Astrocyte (in vitro differentiated cells and primary cell): ENCODE data around the gene SNPH. TPM values are rescaled to one million over a fixed set of nuclear protein-coding genes. Genes with fewer than 3 reads are reported as not detected.

ENCODE experiments used
- DNase-seq: peaks from one replicate; pipeline ENCODE4 v3.0.0-alpha.2; 2010; ENCODE audit warnings: low read depth
- FAIRE-seq: peaks from 2 replicates; lab custom pipeline; 2011; peaks lifted over from hg19 to GRCh38; lab: Jason Lieb, UNC
- H2AFZ ChIP-seq: 2 replicates; pipeline ENCODE4 v1.6.0; 2012; ENCODE audit warnings: low read depth, low read length, inconsistent platforms
- H3K27ac ChIP-seq: 2 replicates; pipeline ENCODE4 v1.5.1; 2011; ENCODE audit warnings: low read depth, low read length, inconsistent platforms
- H3K27me3 ChIP-seq: 2 replicates; pipeline ENCODE4 v1.6.0; 2011; ENCODE audit warnings: low read length, inconsistent platforms; ENCODE audit not compliant: insufficient read depth
- H3K36me3 ChIP-seq: 2 replicates; pipeline ENCODE4 v1.5.1; 2011; ENCODE audit warnings: low read length, inconsistent platforms; ENCODE audit not compliant: insufficient read depth
- H3K4me1 ChIP-seq: 2 replicates; pipeline ENCODE4 v1.5.1; 2011; ENCODE audit warnings: low read length, inconsistent platforms; ENCODE audit not compliant: insufficient read depth
- H3K4me2 ChIP-seq: 2 replicates; pipeline ENCODE4 v1.6.0; 2012; ENCODE audit warnings: low read length, inconsistent platforms
- H3K4me3 ChIP-seq: 2 replicates; pipeline ENCODE4 v1.5.1; 2011; ENCODE audit warnings: low read depth, mild to moderate bottlenecking, low read length, inconsistent platforms; ENCODE audit not compliant: insufficient read depth
- H3K79me2 ChIP-seq: 2 replicates; pipeline ENCODE4 v1.6.0; 2012; ENCODE audit warnings: mild to moderate bottlenecking, low read length, inconsistent platforms; ENCODE audit not compliant: insufficient read depth
- H3K9ac ChIP-seq: 2 replicates; pipeline ENCODE4 v1.6.0; 2012; ENCODE audit warnings: mild to moderate bottlenecking, low read length, inconsistent platforms
- H3K9me3 ChIP-seq: 2 replicates; pipeline ENCODE4 v1.5.1; 2012; ENCODE audit warnings: low read depth, mild to moderate bottlenecking, low read length, inconsistent platforms; ENCODE audit not compliant: insufficient read depth
- H4K20me1 ChIP-seq: 2 replicates; pipeline ENCODE4 v1.6.0; 2012; ENCODE audit warnings: low read length, inconsistent platforms; ENCODE audit not compliant: insufficient read depth
- H3K27ac Mint-ChIP-seq: one replicate; pipeline ENCODE4 v1.8.0; 2021; ENCODE audit warnings: mild to moderate bottlenecking, mixed read lengths; ENCODE audit not compliant: unreplicated experiment
- H3K27me3 Mint-ChIP-seq: one replicate; pipeline ENCODE4 v1.8.0; 2021; ENCODE audit warnings: low read depth, mixed read lengths; ENCODE audit not compliant: unreplicated experiment
- H3K36me3 Mint-ChIP-seq: one replicate; pipeline ENCODE4 v1.8.0; 2021; ENCODE audit warnings: low read depth, mixed read lengths; ENCODE audit not compliant: unreplicated experiment
- H3K4me1 Mint-ChIP-seq: one replicate; pipeline ENCODE4 v1.8.0; 2021; ENCODE audit warnings: low read depth, mixed read lengths; ENCODE audit not compliant: unreplicated experiment
- H3K4me3 Mint-ChIP-seq: one replicate; pipeline ENCODE4 v1.8.0; 2021; ENCODE audit warnings: mild to moderate bottlenecking, moderate library complexity, mixed read lengths; ENCODE audit not compliant: unreplicated experiment
- H3K9me3 Mint-ChIP-seq: one replicate; pipeline ENCODE4 v1.8.0; 2021; ENCODE audit warnings: mild to moderate bottlenecking, mixed read lengths; ENCODE audit not compliant: unreplicated experiment
- CTCF ChIP-seq: IDR thresholded peaks from 2 replicates; pipeline ENCODE4 v1.5.1; 2011; ENCODE audit warnings: low read depth, mild to moderate bottlenecking, inconsistent platforms, low read length, moderate library complexity; ENCODE audit not compliant: insufficient read depth
- EZH2 ChIP-seq: IDR thresholded peaks from 2 replicates; pipeline ENCODE4 v1.6.1; 2012; ENCODE audit warnings: mild to moderate bottlenecking, low read length, inconsistent platforms; ENCODE audit not compliant: insufficient read depth
- total RNA-seq: library from RNA; stranded (reverse); gene quantifications from 2 replicates; pipeline ENCODE4 v1.2.1, GENCODE V29; 2021

SNPH gene
- total RNA-seq, 1 donor from 2014 or later: 7.9 TPM

- Histone ChIP-seq H3K4me2 (no peak overlapping the region), H3K4me3 (no peak overlapping the region), H3K9ac (no peak overlapping the region), H3K4me1 (peaks cover 10% of the 10 kb centered on the region), H3K9me3 (no peaks in the 10 kb centered on the region), H3K79me2 (no peaks in the 10 kb centered on the region), H4K20me1 (peaks cover 15% of the 10 kb centered on the region), H3K36me3 (peaks cover 3% of the 10 kb centered on the region), H3K27ac (no peak overlapping the region), H3K27me3 (no peaks in the 10 kb centered on the region), H2AFZ (no peak overlapping the region)
- H3K36me3 Mint-ChIP-seq: no peaks in the 10 kb centered on the region
- no peak overlapping the region for H3K27ac Mint-ChIP-seq
- no peak overlapping the region for H3K4me3 Mint-ChIP-seq
- peaks cover 7% of the 10 kb centered on the region for H3K4me1 Mint-ChIP-seq
- no peaks in the 10 kb centered on the region for H3K9me3 Mint-ChIP-seq
- H3K27me3 Mint-ChIP-seq: peaks cover 5% of the 10 kb centered on the region
- no peak for FAIRE-seq
- DNase-seq: no peak
- TF ChIP-seq CTCF: no peak
- no peak for TF ChIP-seq EZH2
Observed at GRCh38 chr20:1269850-1270249, 3.8 kb downstream of the SNPH start.

GRCh38 chr20:1272368-1273100 is 6.4 kb downstream of the SNPH start:
- Histone ChIP-seq H3K79me2 (no peaks in the 10 kb centered on the region), H3K27me3 (no peaks in the 10 kb centered on the region), H2AFZ (no peak overlapping the region), H3K9me3 (no peaks in the 10 kb centered on the region), H4K20me1 (peaks cover 13% of the 10 kb centered on the region), H3K36me3 (peaks cover 3% of the 10 kb centered on the region), H3K27ac (no peak overlapping the region), H3K4me3 (no peak overlapping the region), H3K9ac (no peak overlapping the region), H3K4me1 (no peaks in the 10 kb centered on the region), H3K4me2 (no peak overlapping the region)
- DNase-seq: no peak
- no peak for FAIRE-seq
- Mint-ChIP-seq H3K36me3 (no peaks in the 10 kb centered on the region), H3K27me3 (peaks cover 5% of the 10 kb centered on the region), H3K27ac (no peak overlapping the region), H3K9me3 (no peaks in the 10 kb centered on the region), H3K4me3 (no peak overlapping the region), H3K4me1 (no peaks in the 10 kb centered on the region)
- no peak for TF ChIP-seq EZH2
- TF ChIP-seq CTCF: no peak

- no peak for FAIRE-seq
- no peaks in the 10 kb centered on the region for H3K36me3 Mint-ChIP-seq
- H3K79me2 ChIP-seq: no peaks in the 10 kb centered on the region
- no peaks in the 10 kb centered on the region for H3K9me3 Mint-ChIP-seq
- no peaks in the 10 kb centered on the region for H3K4me1 ChIP-seq
- peaks cover 3% of the 10 kb centered on the region for H3K36me3 ChIP-seq
- no peak overlapping the region for H3K4me3 ChIP-seq
- peaks cover 10% of the 10 kb centered on the region for H4K20me1 ChIP-seq
- no peak for DNase-seq
- H3K27me3 Mint-ChIP-seq: peaks cover 5% of the 10 kb centered on the region
- H2AFZ ChIP-seq: no peak overlapping the region
- TF ChIP-seq CTCF: no peak
- no peak overlapping the region for H3K4me2 ChIP-seq
- no peaks in the 10 kb centered on the region for H3K4me1 Mint-ChIP-seq
- no peak overlapping the region for H3K27ac ChIP-seq
- H3K9ac ChIP-seq: no peak overlapping the region
- no peak overlapping the region for H3K27ac Mint-ChIP-seq
- no peaks in the 10 kb centered on the region for H3K9me3 ChIP-seq
- no peaks in the 10 kb centered on the region for H3K27me3 ChIP-seq
- H3K4me3 Mint-ChIP-seq: no peak overlapping the region
Observed at GRCh38 chr20:1273366-1273765, 7.3 kb downstream of the SNPH start.
